ENCODE measurements around the gene CRTAP.
"Not testable (repeated sequence)": the region's sequence is repeated elsewhere in the genome, so short reads cannot be mapped to it uniquely, and the experiment has no call there.

CRTAP gene

GRCh38 chr3:33074217-33075067 lies 39.4 kb upstream of the CRTAP start:
- Histone ChIP-seq H3K4me1 (peaks cover 0 to 8% (median 2%) of the 10 kb centered on the region in 4 donors), H3K36me3 (peaks cover 0 to 15% (median 3%) of the 10 kb centered on the region in 3 donors), H3K27me3 (no peaks in the 10 kb centered on the region), H3K9me3 (no peaks in the 10 kb centered on the region), H3K4me3 (no peak overlapping the region), H3K27ac (no peak overlapping the region)
- peak in 1 of 2 donors; percentile 46 for DNase-seq
- peak; percentile 63 to 72 for TF ChIP-seq CTCF (IDR thresholded peaks at IDR 0.05)
- intact Hi-C loops (cut with DNase I; ENCODE audit: low total_unique reads): loop anchor here (10.0 kb wide), 1 partner anchor 510 kb away; no protein-coding TSS in a partner anchor

DNA sequence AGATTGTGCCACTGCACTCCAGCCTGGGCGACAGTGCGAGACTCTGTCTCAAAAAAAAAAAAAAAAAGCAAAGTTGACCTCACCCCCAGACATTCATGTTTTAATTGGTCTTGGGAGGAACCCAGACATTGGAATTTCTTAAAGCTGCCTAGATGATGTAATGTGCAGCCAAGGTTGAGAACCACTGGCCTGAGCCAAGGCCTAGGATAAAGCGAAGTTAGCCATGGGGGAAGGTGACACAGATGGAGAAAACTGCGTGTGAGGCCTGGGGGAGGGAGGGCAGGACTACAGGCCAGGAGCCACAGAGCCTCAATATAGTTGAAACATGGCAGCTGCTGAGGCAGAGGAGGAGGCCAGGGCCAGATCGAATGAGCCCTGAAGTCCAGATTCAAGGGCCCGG lies 37.8 kb upstream of the CRTAP start:
- intact Hi-C loops (cut with DNase I; ENCODE audit: low total_unique reads): loop anchor here (10.0 kb wide), 1 partner anchor 511 kb away; no protein-coding TSS in a partner anchor

DNA sequence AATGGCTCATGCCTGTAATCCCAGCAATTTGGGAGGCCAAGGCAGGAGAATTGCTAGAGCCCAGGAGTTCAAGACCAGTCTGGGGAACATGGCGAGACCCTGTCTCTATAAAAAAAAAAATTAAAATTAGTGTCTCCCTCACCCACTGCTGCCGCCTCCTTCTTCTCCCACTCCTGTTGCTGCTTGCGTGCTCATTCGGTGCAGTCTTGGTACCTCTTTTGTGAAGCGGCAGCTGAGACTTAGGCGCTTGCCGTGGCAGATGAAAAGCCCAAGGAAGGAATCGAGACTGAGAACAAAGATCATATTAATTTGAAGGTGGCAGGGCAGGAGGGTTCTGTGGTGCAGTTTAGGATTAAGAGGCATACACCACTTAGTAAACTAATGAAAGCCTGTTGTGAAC lies 36.9 kb upstream of the CRTAP start:
- intact Hi-C loops (cut with DNase I; ENCODE audit: low total_unique reads): loop anchor here (10.0 kb wide), 1 partner anchor 512 kb away; no protein-coding TSS in a partner anchor
- DNase-seq: no peak
- H3K27me3 ChIP-seq: no peaks in the 10 kb centered on the region
- no peaks in the 10 kb centered on the region for H3K9me3 ChIP-seq
- no peak overlapping the region for H3K4me3 ChIP-seq
- TF ChIP-seq CTCF (IDR thresholded peaks at IDR 0.05): no peak
- H3K4me1 ChIP-seq: peaks cover 0 to 8% (median 2%) of the 10 kb centered on the region in 4 donors
- H3K27ac ChIP-seq: no peak overlapping the region
- H3K36me3 ChIP-seq: no peaks in the 10 kb centered on the region

More for the DNA sequence above, 37.8 kb upstream of the CRTAP start:
- H3K27me3 ChIP-seq: no peaks in the 10 kb centered on the region
- H3K36me3 ChIP-seq: peaks cover 0 to 5% (median 3%) of the 10 kb centered on the region in 3 donors
- no peak for DNase-seq
- H3K9me3 ChIP-seq: no peaks in the 10 kb centered on the region
- no peak overlapping the region for H3K4me3 ChIP-seq
- no peak for TF ChIP-seq CTCF (IDR thresholded peaks at IDR 0.05)
- H3K27ac ChIP-seq: no peak overlapping the region
- H3K4me1 ChIP-seq: peaks cover 0 to 8% (median 2%) of the 10 kb centered on the region in 4 donors

GRCh38 chr3:33077976-33078375 lies 35.8 kb upstream of the CRTAP start:
- Histone ChIP-seq H3K4me1 (peaks cover 0 to 8% (median 4%) of the 10 kb centered on the region in 4 donors), H3K4me3 (no peak overlapping the region), H3K27me3 (no peaks in the 10 kb centered on the region), H3K36me3 (no peaks in the 10 kb centered on the region), H3K9me3 (no peaks in the 10 kb centered on the region), H3K27ac (no peak overlapping the region)
- TF ChIP-seq CTCF (IDR thresholded peaks at IDR 0.05): no peak
- DNase-seq: no peak
- intact Hi-C loops (cut with DNase I; ENCODE audit: low total_unique reads): loop anchor here (10.0 kb wide), 1 partner anchor 513 kb away; no protein-coding TSS in a partner anchor

GRCh38 chr3:33079813-33080212 lies 34.0 kb upstream of the CRTAP start:
- not testable (repeated sequence) for H3K4me3 ChIP-seq, H3K27ac ChIP-seq, H3K9me3 ChIP-seq, H3K36me3 ChIP-seq, H3K4me1 ChIP-seq, DNase-seq, H3K27me3 ChIP-seq
- intact Hi-C loops (cut with DNase I; ENCODE audit: low total_unique reads): loop anchor here (10.0 kb wide), 1 partner anchor 515 kb away; no protein-coding TSS in a partner anchor

DNA sequence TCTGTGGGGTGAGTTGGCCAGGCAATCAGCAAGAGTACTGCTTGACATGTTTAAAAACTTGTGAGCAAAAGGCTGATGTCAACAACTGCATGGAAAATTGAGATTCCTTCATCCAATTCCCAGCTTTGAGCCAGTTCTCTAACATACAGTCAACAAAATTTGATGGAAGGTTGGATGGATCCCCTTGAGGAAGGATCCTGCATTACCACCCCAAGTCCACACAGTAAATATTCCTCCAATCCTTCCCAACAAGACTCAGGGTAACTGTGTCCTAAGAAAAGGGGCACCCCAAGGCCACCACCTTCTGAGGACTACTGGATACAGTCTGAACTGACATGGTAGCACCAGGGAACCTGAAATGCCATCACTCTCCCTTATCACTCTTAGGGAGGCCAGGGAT lies 32.0 kb upstream of the CRTAP start:
- Histone ChIP-seq H3K4me3 (no peak overlapping the region), H3K27ac (no peak overlapping the region), H3K4me1 (peaks cover 0 to 7% (median 4%) of the 10 kb centered on the region in 4 donors), H3K9me3 (no peaks in the 10 kb centered on the region), H3K36me3 (no peaks in the 10 kb centered on the region), H3K27me3 (no peaks in the 10 kb centered on the region)
- DNase-seq: no peak
- no peak for TF ChIP-seq CTCF (IDR thresholded peaks at IDR 0.05)
- intact Hi-C loops (cut with DNase I; ENCODE audit: low total_unique reads): no loop called here
